Measurements from ENCODE around the gene REXO1.

GRCh38 chr19:1871140-1871597 is 22.9 kb upstream of the REXO1 start:
- TF ChIP-seq CTCF (IDR thresholded peaks at IDR 0.05; ENCODE audit: control extremely low read depth in 1 of 3, insufficient read depth in 1 of 3, low read depth in 1 of 3, low read length in 3 of 3) (no peak), SP2 (IDR thresholded peaks at IDR 0.05; ENCODE audit: low read length) (no peak), ZNF274 (IDR thresholded peaks at IDR 0.05; ENCODE audit: borderline replicate concordance, extremely low read depth, low read length) (no peak), SP1 (IDR thresholded peaks at IDR 0.05; ENCODE audit: low read depth, low read length) (no peak), CTBP2 (IDR thresholded peaks at IDR 0.05; ENCODE audit: borderline replicate concordance, insufficient read depth, insufficient read length, low read length) (no peak), E2F6 (IDR thresholded peaks at IDR 0.05) (no peak), POLR2A (IDR thresholded peaks at IDR 0.05; ENCODE audit: control extremely low read depth in 1 of 2, low read depth in 2 of 2, low read length in 2 of 2) (no peak), TBP (IDR thresholded peaks at IDR 0.05; ENCODE audit: low read depth, low read length) (no peak), MAX (IDR thresholded peaks at IDR 0.05) (no peak), POLR2AphosphoS5 (IDR thresholded peaks at IDR 0.05; ENCODE audit: low read depth, low read length) (no peak), EGR1 (IDR thresholded peaks at IDR 0.05; ENCODE audit: borderline replicate concordance, low read depth, low read length) (no peak)

All from H1 (cell line).